ENCODE results near the gene CNNM1. TPM values are rescaled to one million over a fixed set of nuclear protein-coding genes. Genes with fewer than 3 reads are reported as not detected.

The CNNM1 gene
- total and polyA plus RNA-seq, 9 of the 15 experiments (the other 6 are each of a cell fraction or from before 2014, with no cell fraction given) = not detected

- TF ChIP-seq SMC3 (conservative IDR thresholded peaks at IDR 0.05; ENCODE audit: insufficient read depth, low read depth, low read length) = no peak
- no peak for TF ChIP-seq BCOR (IDR thresholded peaks at IDR 0.05)
- no peak for TF ChIP-seq HMBOX1 (IDR thresholded peaks at IDR 0.05)
- no peak for TF ChIP-seq FOXP1 (CRISPR knock-in tag; IDR thresholded peaks at IDR 0.05)
- no peak for TF ChIP-seq LCOR (CRISPR knock-in tag; IDR thresholded peaks at IDR 0.05)
- no peak for TF ChIP-seq ELF4 (CRISPR knock-in tag; IDR thresholded peaks at IDR 0.05)
- no peak for TF ChIP-seq GTF2A2 (tag; IDR thresholded peaks at IDR 0.05)
- peak; percentile 39 for TF ChIP-seq POLR2B (IDR thresholded peaks at IDR 0.05; ENCODE audit: low read depth, partially characterized antibody)
- TF ChIP-seq GTF2F1 (IDR thresholded peaks at IDR 0.05; ENCODE audit: low read depth, low read length) = no peak
- no peak for TF ChIP-seq ZKSCAN3 (CRISPR knock-in tag; IDR thresholded peaks at IDR 0.05)
- no peak for TF ChIP-seq ZBTB1 (CRISPR knock-in tag; IDR thresholded peaks at IDR 0.05; ENCODE audit: borderline replicate concordance, low read depth)
- TF ChIP-seq TCFL5 (CRISPR knock-in tag; conservative IDR thresholded peaks at IDR 0.05) = no peak
- TF ChIP-seq ZNF12 (CRISPR knock-in tag; IDR thresholded peaks at IDR 0.05) = no peak
- no peak for TF ChIP-seq SOX6 (IDR thresholded peaks at IDR 0.05)
- no peak for TF ChIP-seq HIVEP1 (CRISPR knock-in tag; IDR thresholded peaks at IDR 0.05)
- TF ChIP-seq ZBTB34 (CRISPR knock-in tag; IDR thresholded peaks at IDR 0.05) = no peak
- TF ChIP-seq ZNF561 (CRISPR knock-in tag; conservative IDR thresholded peaks at IDR 0.05) = no peak
- TF ChIP-seq RBFOX2 (IDR thresholded peaks at IDR 0.05; ENCODE audit: low read depth, low read length) = peak; percentile 41; the same call in 1 of the 2 replicates
- no peak for TF ChIP-seq MECOM (CRISPR knock-in tag; IDR thresholded peaks at IDR 0.05)
- TF ChIP-seq ATF3 (IDR thresholded peaks at IDR 0.05) = no peak
- no peak for TF ChIP-seq ATF3 (CRISPR knock-in tag; conservative IDR thresholded peaks at IDR 0.05)
- TF ChIP-seq RB1 (IDR thresholded peaks at IDR 0.05; ENCODE audit: low read depth) = no peak
- no peak for TF ChIP-seq PKNOX1 (IDR thresholded peaks at IDR 0.05)
- peak; percentile 21 for TF ChIP-seq E2F8 (IDR thresholded peaks at IDR 0.05; ENCODE audit: low read depth, partially characterized antibody)
- TF ChIP-seq ZBTB17 (CRISPR knock-in tag; IDR thresholded peaks at IDR 0.05) = no peak
Observed at GRCh38 chr10:99422529-99423096, 93.5 kb downstream of the CNNM1 start (continued).
